ENCODE data around the gene GRIK1.

The GRIK1 gene

GRCh38 chr21:29511096-29511495, 428.7 kb downstream of the GRIK1 start:
- H3K4me3 ChIP-seq (ENCODE audit: low read depth, low read length): no peak overlapping the region
- H3K9me3 ChIP-seq (ENCODE audit: control insufficient read depth, insufficient read depth, low read depth, low read length): peaks cover 5% of the 10 kb centered on the region; the same call in 1 of the 2 replicates
- H3K27me3 ChIP-seq (ENCODE audit: control insufficient read depth, insufficient read depth, low read length): no peaks in the 10 kb centered on the region
- no peak overlapping the region for H3K27ac ChIP-seq (ENCODE audit: low read depth, low read length)
- no peaks in the 10 kb centered on the region for H3K4me1 ChIP-seq (ENCODE audit: control insufficient read depth, insufficient read depth, low read length)
- H3K9ac ChIP-seq (ENCODE audit: low read length): no peak overlapping the region
- no peaks in the 10 kb centered on the region for H3K36me3 ChIP-seq (ENCODE audit: control insufficient read depth, insufficient read depth, low read length)

GRCh38 chr21:29509121-29509520, 430.7 kb downstream of the GRIK1 start:
- Histone ChIP-seq H3K9ac (ENCODE audit: low read length) (no peak overlapping the region), H3K4me3 (ENCODE audit: low read depth, low read length) (no peak overlapping the region), H3K9me3 (ENCODE audit: control insufficient read depth, insufficient read depth, low read depth, low read length) (no peaks in the 10 kb centered on the region), H3K27ac (ENCODE audit: low read depth, low read length) (no peak overlapping the region), H3K4me1 (ENCODE audit: control insufficient read depth, insufficient read depth, low read length) (no peaks in the 10 kb centered on the region), H3K36me3 (ENCODE audit: control insufficient read depth, insufficient read depth, low read length) (no peaks in the 10 kb centered on the region), H3K27me3 (ENCODE audit: control insufficient read depth, insufficient read depth, low read length) (no peaks in the 10 kb centered on the region)

GRCh38 chr21:29508301-29508700, 431.5 kb downstream of the GRIK1 start:
- no peaks in the 10 kb centered on the region for H3K36me3 ChIP-seq (ENCODE audit: control insufficient read depth, insufficient read depth, low read length)
- H3K9me3 ChIP-seq (ENCODE audit: control insufficient read depth, insufficient read depth, low read depth, low read length): no peaks in the 10 kb centered on the region
- H3K9ac ChIP-seq (ENCODE audit: low read length): no peak overlapping the region
- no peak overlapping the region for H3K27ac ChIP-seq (ENCODE audit: low read depth, low read length)
- no peak overlapping the region for H3K4me3 ChIP-seq (ENCODE audit: low read depth, low read length)
- no peaks in the 10 kb centered on the region for H3K4me1 ChIP-seq (ENCODE audit: control insufficient read depth, insufficient read depth, low read length)
- no peaks in the 10 kb centered on the region for H3K27me3 ChIP-seq (ENCODE audit: control insufficient read depth, insufficient read depth, low read length)

- Histone ChIP-seq H3K4me1 (ENCODE audit: control insufficient read depth, insufficient read depth, low read length) (no peaks in the 10 kb centered on the region), H3K9ac (ENCODE audit: low read length) (no peak overlapping the region), H3K9me3 (ENCODE audit: control insufficient read depth, insufficient read depth, low read depth, low read length) (no peaks in the 10 kb centered on the region), H3K27me3 (ENCODE audit: control insufficient read depth, insufficient read depth, low read length) (no peaks in the 10 kb centered on the region), H3K4me3 (ENCODE audit: low read depth, low read length) (no peak overlapping the region), H3K27ac (ENCODE audit: low read depth, low read length) (no peak overlapping the region), H3K36me3 (ENCODE audit: control insufficient read depth, insufficient read depth, low read length) (no peaks in the 10 kb centered on the region)
Observed at GRCh38 chr21:29506947-29507346, 432.8 kb downstream of the GRIK1 start.

- no peak overlapping the region for H3K27ac ChIP-seq (ENCODE audit: low read depth, low read length)
- no peaks in the 10 kb centered on the region for H3K4me1 ChIP-seq (ENCODE audit: control insufficient read depth, insufficient read depth, low read length)
- H3K36me3 ChIP-seq (ENCODE audit: control insufficient read depth, insufficient read depth, low read length): no peaks in the 10 kb centered on the region
- H3K9me3 ChIP-seq (ENCODE audit: control insufficient read depth, insufficient read depth, low read depth, low read length): no peaks in the 10 kb centered on the region
- H3K9ac ChIP-seq (ENCODE audit: low read length): no peak overlapping the region
- H3K4me3 ChIP-seq (ENCODE audit: low read depth, low read length): no peak overlapping the region
- H3K27me3 ChIP-seq (ENCODE audit: control insufficient read depth, insufficient read depth, low read length): no peaks in the 10 kb centered on the region
Observed at GRCh38 chr21:29506214-29506613, 433.6 kb downstream of the GRIK1 start.

- Histone ChIP-seq H3K27ac (ENCODE audit: low read depth, low read length) (no peak overlapping the region), H3K36me3 (ENCODE audit: control insufficient read depth, insufficient read depth, low read length) (no peaks in the 10 kb centered on the region), H3K9me3 (ENCODE audit: control insufficient read depth, insufficient read depth, low read depth, low read length) (no peaks in the 10 kb centered on the region), H3K4me1 (ENCODE audit: control insufficient read depth, insufficient read depth, low read length) (no peaks in the 10 kb centered on the region), H3K27me3 (ENCODE audit: control insufficient read depth, insufficient read depth, low read length) (no peaks in the 10 kb centered on the region), H3K4me3 (ENCODE audit: low read depth, low read length) (no peak overlapping the region), H3K9ac (ENCODE audit: low read length) (no peak overlapping the region)
Observed at GRCh38 chr21:29504751-29505321, 435.0 kb downstream of the GRIK1 start.

- Histone ChIP-seq H3K36me3 (ENCODE audit: control insufficient read depth, insufficient read depth, low read length) (no peaks in the 10 kb centered on the region), H3K9ac (ENCODE audit: low read length) (no peak overlapping the region), H3K27me3 (ENCODE audit: control insufficient read depth, insufficient read depth, low read length) (no peaks in the 10 kb centered on the region), H3K9me3 (ENCODE audit: control insufficient read depth, insufficient read depth, low read depth, low read length) (peaks cover 13% of the 10 kb centered on the region), H3K4me3 (ENCODE audit: low read depth, low read length) (no peak overlapping the region), H3K27ac (ENCODE audit: low read depth, low read length) (no peak overlapping the region), H3K4me1 (ENCODE audit: control insufficient read depth, insufficient read depth, low read length) (no peaks in the 10 kb centered on the region)
Observed at GRCh38 chr21:29501451-29501850, 438.3 kb downstream of the GRIK1 start.

- Histone ChIP-seq H3K9ac (ENCODE audit: low read length) (no peak overlapping the region), H3K9me3 (ENCODE audit: control insufficient read depth, insufficient read depth, low read depth, low read length) (peaks cover 13% of the 10 kb centered on the region), H3K27ac (ENCODE audit: low read depth, low read length) (no peak overlapping the region), H3K27me3 (ENCODE audit: control insufficient read depth, insufficient read depth, low read length) (no peaks in the 10 kb centered on the region), H3K4me1 (ENCODE audit: control insufficient read depth, insufficient read depth, low read length) (no peaks in the 10 kb centered on the region), H3K4me3 (ENCODE audit: low read depth, low read length) (no peak overlapping the region), H3K36me3 (ENCODE audit: control insufficient read depth, insufficient read depth, low read length) (no peaks in the 10 kb centered on the region)
Observed at GRCh38 chr21:29499734-29500343, 440.0 kb downstream of the GRIK1 start.

- no peaks in the 10 kb centered on the region for H3K36me3 ChIP-seq (ENCODE audit: control insufficient read depth, insufficient read depth, low read length)
- no peak overlapping the region for H3K4me3 ChIP-seq (ENCODE audit: low read depth, low read length)
- H3K27me3 ChIP-seq (ENCODE audit: control insufficient read depth, insufficient read depth, low read length): no peaks in the 10 kb centered on the region
- H3K4me1 ChIP-seq (ENCODE audit: control insufficient read depth, insufficient read depth, low read length): no peaks in the 10 kb centered on the region
- H3K9ac ChIP-seq (ENCODE audit: low read length): no peak overlapping the region
- H3K9me3 ChIP-seq (ENCODE audit: control insufficient read depth, insufficient read depth, low read depth, low read length): peaks cover 13% of the 10 kb centered on the region
- no peak overlapping the region for H3K27ac ChIP-seq (ENCODE audit: low read depth, low read length)
Observed at GRCh38 chr21:29499229-29499628, 440.6 kb downstream of the GRIK1 start.

GRCh38 chr21:29496337-29496736, 443.5 kb downstream of the GRIK1 start:
- H3K27ac ChIP-seq (ENCODE audit: low read depth, low read length): no peak overlapping the region
- peaks cover 13% of the 10 kb centered on the region for H3K9me3 ChIP-seq (ENCODE audit: control insufficient read depth, insufficient read depth, low read depth, low read length)
- no peaks in the 10 kb centered on the region for H3K27me3 ChIP-seq (ENCODE audit: control insufficient read depth, insufficient read depth, low read length)
- no peaks in the 10 kb centered on the region for H3K36me3 ChIP-seq (ENCODE audit: control insufficient read depth, insufficient read depth, low read length)
- H3K9ac ChIP-seq (ENCODE audit: low read length): no peak overlapping the region
- H3K4me3 ChIP-seq (ENCODE audit: low read depth, low read length): no peak overlapping the region
- no peaks in the 10 kb centered on the region for H3K4me1 ChIP-seq (ENCODE audit: control insufficient read depth, insufficient read depth, low read length)

GRCh38 chr21:29490016-29490415, 449.8 kb downstream of the GRIK1 start:
- Histone ChIP-seq H3K9me3 (ENCODE audit: control insufficient read depth, insufficient read depth, low read depth, low read length) (no peaks in the 10 kb centered on the region), H3K9ac (ENCODE audit: low read length) (no peak overlapping the region), H3K4me3 (ENCODE audit: low read depth, low read length) (no peak overlapping the region), H3K36me3 (ENCODE audit: control insufficient read depth, insufficient read depth, low read length) (no peaks in the 10 kb centered on the region), H3K27me3 (ENCODE audit: control insufficient read depth, insufficient read depth, low read length) (no peaks in the 10 kb centered on the region), H3K4me1 (ENCODE audit: control insufficient read depth, insufficient read depth, low read length) (peaks cover 14% of the 10 kb centered on the region; the same call in 1 of the 2 replicates), H3K27ac (ENCODE audit: low read depth, low read length) (no peak overlapping the region)
